ENCODE measurements around the gene TP53.
A peak's percentile ranks its signal among the peaks of the same experiment; 100 is the strongest.

TP53 gene

DNA sequence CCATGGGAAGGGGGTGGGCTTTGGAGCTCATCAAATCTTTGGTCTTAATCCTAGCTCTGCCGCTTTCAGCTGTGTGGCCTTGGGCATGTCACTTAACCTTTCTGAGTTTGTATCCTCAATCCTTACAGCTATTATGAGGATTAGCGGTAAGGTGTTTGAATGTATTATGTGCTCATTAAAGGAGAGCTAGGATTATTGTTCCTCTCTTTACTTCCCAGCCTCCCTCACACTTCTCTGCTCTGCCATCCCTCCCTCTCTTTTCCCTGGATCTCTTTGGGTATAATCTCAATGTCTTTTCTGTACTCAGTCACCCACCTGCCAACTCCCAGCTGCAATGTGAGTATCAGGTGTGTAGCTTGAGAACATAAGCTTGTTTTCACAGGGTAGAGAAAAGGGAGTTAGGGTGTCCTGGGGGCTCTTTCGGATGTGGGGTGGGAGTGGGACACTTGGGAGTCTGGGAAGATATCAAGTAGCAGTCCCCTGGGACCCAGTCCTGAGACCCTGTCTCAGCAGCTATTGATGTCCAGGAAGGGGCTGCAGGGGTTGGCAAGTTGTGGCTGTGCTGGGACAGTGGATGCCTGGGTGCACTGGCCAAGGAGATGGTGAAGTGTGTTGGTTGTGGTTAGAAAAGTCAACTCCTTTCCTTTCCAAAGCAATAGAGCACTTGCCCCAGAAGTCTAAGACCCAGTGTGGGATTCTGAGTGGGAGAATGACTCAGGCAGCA is 19.5 kb upstream of the TP53 start:
- no peak for DNase-seq

DNA sequence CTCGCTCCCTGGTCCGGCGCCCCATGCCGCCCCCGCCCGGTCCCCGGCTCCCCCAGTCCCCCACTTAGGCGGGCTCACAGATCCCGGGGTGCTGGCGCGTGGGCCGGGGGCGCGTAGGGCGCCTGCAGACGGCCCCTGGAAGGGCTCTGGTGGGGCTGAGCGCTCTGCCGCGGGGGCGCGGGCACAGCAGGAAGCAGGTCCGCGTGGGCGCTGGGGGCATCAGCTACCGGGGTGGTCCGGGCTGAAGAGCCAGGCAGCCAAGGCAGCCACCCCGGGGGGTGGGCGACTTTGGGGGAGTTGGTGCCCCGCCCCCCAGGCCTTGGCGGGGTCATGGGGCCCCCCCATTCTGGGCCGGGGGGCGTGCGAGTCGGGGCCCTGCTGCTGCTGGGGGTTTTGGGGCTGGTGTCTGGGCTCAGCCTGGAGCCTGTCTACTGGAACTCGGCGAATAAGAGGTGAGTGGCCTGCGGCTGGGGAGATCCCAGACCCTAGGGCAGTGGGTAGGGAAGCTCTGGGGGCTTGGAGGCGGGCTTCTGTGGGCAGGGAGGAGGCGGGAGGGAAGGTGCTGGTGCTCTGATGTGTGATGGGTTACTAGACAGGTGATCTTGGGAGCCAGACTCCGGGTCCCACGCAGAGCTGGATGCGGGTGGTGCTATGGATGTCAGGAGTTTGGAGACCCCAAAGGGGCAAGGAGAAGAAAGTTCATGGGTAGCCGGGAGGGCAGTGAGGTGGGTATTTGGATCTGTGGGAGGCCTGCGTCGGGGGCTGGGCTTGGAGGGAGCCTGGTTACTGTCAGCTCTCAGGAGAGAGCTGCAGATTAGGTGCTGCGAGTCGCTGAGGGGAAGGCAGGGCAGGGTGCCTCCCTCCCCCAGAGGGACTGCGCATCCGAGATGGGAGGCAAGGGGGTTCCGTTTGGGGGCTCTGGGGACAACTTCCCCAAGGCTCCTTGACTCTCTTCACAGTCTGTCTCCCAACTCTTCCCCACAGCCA is 18.3 kb upstream of the TP53 start:
- DNase-seq, result no peak

DNA sequence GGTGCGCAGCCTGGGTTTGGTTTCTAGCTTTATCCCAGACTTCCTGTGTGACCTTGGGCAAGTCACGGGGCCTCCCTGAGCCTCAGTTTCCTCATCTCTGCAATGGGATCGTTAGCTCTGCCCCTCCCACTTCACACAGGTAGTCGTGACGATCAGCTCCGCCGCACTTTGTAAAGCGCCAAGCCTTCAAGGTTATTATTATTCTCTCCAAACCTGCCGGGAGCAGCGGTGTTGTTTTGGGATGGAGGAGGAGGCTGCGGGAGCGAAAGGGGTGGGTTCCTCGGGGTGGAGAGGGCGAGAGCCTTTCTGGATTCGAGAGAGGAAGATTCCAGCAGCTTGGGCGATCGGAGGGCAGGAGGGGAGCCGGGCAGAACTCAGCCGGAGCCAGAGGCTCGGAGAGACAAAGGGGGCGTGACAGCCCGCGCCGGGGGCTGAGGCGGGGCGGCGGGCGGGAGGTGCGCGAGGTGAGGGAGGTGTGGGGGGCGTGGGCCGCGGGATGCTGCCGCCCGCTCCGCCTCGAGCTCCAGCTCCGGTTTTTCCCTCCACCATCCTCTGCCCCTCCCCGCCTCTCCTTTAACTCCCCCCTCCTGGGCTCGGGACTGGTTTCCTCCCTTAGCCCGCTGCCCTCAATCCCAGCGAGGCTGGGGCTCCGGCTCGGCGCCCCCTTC is 17.4 kb upstream of the TP53 start, which contains the start of gene EFNB3:
Gene EFNB3, plus strand, starts transcription at position 602 of the 668 bp plus-strand sequence. CDS start 397 bp downstream, outside the sequence.
- DNase-seq, result peak; percentile 14 to 34

GRCh38 chr17:7703584-7704479 is 16.5 kb upstream of the TP53 start:
- peak; percentile 8 to 15 for DNase-seq

- no peak for DNase-seq
These were observed 15.5 kb upstream of the TP53 start for GRCh38 chr17:7702776-7703175.

GRCh38 chr17:7701681-7702080 is 14.4 kb upstream of the TP53 start:
- DNase-seq, result no peak

DNA sequence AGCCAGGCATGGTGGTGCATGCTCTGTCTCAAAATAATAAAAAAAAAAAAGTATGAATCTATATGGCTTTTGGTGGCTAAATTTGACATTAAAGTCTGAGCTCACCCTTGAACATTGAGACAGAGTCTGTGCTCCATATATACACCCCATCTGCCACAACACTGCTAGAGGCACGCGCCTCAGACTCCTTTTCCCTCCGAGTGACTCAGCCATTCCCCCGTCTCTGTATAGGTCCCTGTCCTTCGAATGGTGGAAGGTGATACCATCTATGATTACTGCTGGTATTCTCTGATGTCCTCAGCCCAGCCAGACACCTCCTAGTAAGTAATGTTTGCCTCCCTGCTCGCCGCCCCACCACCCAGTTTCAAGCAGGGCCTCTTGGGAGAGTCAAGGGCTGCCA is 13.2 kb upstream of the TP53 start:
- no peak for DNase-seq

GRCh38 chr17:7697828-7698588 is 10.7 kb upstream of the TP53 start:
- DNase-seq, result no peak

- peak; percentile 32 to 62 for DNase-seq
These were observed 8.3 kb upstream of the TP53 start for GRCh38 chr17:7695586-7695985.

DNA sequence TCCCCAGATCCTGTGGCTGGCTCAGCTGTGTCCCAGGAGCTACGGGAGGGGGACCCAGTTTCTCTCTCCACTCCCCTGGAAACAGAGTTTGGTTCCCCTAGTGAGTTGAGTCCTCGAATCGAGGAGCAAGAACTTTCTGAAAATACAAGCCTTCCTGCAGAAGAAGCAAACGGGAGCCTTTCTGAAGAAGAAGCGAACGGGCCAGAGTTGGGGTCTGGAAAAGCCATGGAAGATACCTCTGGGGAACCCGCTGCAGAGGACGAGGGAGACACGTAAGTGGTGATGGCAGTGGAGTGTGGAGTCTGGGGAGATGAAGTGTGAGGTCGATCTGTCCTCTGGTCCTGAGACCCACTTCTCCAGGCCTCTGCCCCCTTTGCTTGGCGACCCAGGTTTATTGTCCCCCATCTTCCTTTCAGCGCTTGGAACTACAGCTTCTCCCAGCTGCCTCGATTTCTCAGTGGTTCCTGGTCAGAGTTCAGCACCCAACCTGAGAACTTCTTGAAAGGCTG is 1.6 kb upstream of the TP53 start:
- DNase-seq, result no peak

DNA sequence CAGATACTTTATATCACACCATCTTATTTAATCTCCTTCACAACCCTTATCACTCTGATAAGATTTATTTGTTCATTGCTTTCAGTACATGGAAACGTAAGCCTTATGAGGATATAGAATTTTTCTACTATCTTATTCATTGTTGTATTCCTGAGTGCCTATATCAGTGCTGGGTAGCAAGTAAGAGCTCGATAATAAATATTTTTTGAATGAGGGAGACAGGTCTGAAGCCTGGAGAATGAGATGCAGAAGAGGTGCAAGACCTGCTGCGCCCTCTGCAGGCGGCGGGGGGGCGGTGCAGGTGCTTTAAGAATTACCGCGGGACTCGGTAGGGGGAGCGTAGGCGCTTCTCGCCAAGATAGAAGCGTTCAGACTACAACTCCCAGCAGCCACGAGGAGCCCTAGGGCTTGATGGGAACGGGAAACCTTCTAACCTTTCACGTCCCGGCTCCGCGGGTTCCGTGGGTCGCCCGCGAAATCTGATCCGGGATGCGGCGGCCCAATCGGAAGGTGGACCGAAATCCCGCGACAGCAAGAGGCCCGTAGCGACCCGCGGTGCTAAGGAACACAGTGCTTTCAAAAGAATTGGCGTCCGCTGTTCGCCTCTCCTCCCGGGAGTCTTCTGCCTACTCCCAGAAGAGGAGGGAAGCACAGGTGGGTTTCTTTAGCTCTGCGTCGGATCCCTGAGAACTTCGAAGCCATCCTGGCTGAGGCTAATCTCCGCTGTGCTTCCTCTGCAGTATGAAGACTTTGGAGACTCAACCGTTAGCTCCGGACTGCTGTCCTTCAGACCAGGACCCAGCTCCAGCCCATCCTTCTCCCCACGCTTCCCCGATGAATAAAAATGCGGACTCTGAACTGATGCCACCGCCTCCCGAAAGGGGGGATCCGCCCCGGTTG is 868 bp upstream of the TP53 start, which contains the start of gene WRAP53:
Gene WRAP53, plus strand, starts transcription at position 570 of the 900 bp plus-strand sequence. Its CDS starts 172 bp downstream, at position 742.
- peak; percentile 89 to 91 for DNase-seq

- peak in 1 of 2 experiments; percentile 73 for DNase-seq
These were observed 843 bp downstream of the TP53 start for GRCh38 chr17:7686222-7687071.

DNA sequence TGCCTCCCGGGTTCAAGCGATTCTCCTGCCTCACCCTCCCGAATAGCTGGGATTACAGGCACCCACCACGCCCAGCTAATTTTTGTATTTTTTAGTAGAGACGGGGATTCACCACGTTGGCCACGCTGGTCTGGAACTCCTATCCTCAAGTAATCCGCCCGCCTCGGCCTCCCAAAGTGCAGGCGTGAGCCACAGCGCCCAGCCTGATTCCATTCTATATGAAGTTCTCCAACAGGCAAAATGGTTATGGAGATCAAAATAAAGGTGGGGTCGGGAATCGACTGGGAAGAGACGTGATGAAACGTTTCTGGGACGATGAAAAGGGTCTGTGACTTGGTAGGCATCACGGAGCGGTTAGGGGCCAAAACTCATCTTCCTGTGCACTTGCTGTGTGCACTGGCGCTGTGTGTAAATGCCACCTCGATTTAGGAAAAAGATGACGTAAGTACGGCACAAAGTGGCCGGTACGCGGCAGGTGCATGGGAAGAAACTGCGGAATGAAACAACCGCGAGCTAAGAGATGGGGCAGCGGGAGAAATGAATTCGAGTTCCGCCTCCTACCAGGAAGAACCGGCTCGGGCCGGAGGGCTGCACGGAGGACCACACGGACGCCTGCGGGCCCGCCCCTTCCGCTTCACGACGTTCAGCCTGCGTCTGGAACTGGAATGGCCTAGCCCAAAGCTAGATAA is 1.6 kb downstream of the TP53 start:
- DNase-seq, result peak; percentile 61 to 73

GRCh38 chr17:7684851-7685532 is 2.3 kb downstream of the TP53 start:
- DNase-seq, result no peak

- DNase-seq, result no peak
These were observed 9.8 kb downstream of the TP53 start for GRCh38 chr17:7677388-7678067.

GRCh38 chr17:7676533-7676932 is 10.8 kb downstream of the TP53 start:
- DNase-seq, result no peak

- no peak for DNase-seq
These were observed 12.4 kb downstream of the TP53 start for GRCh38 chr17:7674934-7675333.
